ENCODE results near the gene SLC26A4.

DNA sequence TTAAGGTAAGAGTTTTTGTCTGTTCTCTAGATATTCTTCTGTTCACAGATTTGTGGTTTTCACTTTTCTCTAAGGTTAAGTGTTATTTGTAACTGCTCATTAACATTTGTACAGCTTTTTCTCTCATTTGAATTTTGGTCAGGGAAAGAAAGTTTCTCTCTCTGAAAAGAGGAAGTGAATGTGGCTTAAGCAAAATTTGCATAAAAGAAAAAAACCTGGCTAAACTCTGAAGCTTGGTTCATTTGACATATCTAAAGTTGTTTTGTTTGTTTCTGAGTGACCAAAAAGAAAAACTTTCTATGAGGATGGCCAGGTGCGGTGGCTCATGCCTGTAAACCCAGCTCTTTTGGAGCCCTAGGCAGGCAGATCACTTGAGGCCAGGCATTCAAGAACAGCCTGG lies 22.0 kb upstream of the SLC26A4 start:
- TF ChIP-seq POLR2A (IDR thresholded peaks at IDR 0.05): no peak
- TF ChIP-seq, protein P1, sequence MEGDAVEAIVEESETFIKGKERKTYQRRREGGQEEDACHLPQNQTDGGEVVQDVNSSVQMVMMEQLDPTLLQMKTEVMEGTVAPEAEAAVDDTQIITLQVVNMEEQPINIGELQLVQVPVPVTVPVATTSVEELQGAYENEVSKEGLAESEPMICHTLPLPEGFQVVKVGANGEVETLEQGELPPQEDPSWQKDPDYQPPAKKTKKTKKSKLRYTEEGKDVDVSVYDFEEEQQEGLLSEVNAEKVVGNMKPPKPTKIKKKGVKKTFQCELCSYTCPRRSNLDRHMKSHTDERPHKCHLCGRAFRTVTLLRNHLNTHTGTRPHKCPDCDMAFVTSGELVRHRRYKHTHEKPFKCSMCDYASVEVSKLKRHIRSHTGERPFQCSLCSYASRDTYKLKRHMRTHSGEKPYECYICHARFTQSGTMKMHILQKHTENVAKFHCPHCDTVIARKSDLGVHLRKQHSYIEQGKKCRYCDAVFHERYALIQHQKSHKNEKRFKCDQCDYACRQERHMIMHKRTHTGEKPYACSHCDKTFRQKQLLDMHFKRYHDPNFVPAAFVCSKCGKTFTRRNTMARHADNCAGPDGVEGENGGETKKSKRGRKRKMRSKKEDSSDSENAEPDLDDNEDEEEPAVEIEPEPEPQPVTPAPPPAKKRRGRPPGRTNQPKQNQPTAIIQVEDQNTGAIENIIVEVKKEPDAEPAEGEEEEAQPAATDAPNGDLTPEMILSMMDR (IDR thresholded peaks at IDR 0.05): no peak

Data from tibial nerve (tissue), 3 donors.